HG03025 (cell line): Measurements from ENCODE around the gene CCM2L.

Experiments
- ATAC-seq: cut with Tn5 transposase; IDR thresholded peaks from one replicate; pipeline ENCODE4 v1.9.1; 2021; ENCODE audit warnings: mild to moderate bottlenecking, moderate library complexity; ENCODE audit not compliant: unreplicated experiment, low FRiP score

The CCM2L gene

DNA sequence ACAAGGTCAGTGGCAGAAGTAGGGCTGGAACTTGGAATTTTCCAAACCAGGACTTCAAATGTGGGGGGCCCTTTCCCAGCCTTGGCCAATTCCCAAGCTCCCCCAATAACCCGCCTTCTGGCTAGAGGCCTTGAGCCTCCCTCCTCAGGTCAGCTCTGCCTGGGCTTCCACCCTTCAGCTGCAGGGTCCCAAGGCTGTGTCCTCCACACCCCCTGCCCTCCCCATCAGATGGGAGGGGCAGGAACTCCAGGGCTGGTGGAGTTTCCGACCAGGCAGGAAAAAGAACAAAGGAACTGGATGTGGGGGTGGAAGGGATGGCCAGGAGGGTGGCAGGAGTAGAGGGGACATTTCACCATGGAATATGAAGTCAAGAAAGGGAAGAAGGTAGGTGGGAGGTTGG lies at the start of gene CCM2L:
TSS of gene CCM2L (plus strand) at position 338 of the 400 bp plus-strand sequence. CDS start at position 355, 17 bp downstream.
- no peak for ATAC-seq

DNA sequence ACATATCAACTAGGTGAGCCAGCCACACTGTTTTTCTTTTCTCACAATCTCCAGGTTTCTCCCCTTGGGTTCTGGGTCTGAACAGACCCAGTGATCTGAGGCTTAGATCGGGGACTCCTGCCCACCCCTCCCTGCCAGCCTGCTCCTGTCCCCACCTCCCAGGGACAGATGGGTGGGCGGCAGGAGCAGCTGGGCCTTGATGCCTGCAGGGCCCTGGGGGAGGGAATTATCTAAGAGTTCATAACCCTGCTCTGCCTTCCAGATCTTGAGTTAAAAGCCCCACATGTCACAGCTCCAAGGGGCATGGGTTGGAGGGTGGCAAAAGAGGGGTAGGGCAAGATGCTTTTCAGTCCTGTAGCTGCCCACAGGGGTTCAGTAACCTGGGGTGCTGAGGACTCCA lies 47.5 kb upstream of the CCM2L start:
- no peak for ATAC-seq

DNA sequence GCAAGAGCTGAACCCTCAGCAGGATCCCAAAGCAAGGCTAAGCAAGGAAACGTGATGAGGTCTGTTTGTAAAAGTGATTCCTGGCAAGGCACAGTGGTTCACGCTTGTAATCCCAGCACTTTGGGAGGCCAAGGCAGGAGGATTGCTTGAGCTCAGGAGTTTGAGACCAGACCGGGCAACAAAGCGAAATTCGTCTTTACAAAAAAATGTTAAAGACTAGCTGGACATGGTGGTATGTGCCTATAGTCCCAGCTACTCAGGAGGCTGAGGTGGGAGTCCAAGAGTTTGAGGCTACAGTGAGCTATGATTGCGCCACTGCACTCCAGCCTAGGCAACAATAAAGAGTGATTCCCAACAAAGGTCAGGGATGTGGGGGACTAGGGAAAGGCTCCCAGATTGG lies 46.3 kb upstream of the CCM2L start:
- no peak for ATAC-seq

DNA sequence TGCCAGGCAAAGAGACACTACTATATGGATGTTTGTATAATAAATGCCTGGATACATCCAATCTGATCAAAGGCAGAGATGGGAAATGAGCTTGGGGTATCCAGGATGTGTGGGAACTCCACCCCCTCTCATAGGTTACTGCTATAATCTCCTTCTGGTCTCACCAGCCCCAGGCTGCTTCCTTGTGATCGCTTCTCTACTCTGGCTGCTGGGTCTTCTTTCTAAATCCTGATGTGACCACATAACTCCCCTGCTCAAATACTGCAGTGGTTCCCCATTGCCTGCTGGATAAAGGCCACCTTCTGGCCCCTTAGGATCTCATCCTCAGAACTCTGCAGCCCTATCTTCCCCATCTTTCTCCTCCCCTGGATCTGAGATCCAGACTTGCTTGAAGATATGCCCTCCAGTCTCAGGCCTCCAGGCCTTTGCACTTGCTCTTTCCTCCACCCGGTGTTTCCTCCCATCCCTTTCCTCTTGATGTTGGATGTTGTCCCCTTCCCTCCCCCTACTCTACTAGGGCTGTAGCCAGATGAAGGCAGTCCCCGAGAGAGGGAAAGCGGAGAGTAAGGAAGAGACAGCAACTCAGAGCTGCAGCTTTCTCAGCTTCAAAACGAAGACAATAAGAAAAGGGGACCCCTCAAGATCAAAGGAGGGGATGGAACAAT lies 43.1 kb upstream of the CCM2L start:
- no peak for ATAC-seq

DNA sequence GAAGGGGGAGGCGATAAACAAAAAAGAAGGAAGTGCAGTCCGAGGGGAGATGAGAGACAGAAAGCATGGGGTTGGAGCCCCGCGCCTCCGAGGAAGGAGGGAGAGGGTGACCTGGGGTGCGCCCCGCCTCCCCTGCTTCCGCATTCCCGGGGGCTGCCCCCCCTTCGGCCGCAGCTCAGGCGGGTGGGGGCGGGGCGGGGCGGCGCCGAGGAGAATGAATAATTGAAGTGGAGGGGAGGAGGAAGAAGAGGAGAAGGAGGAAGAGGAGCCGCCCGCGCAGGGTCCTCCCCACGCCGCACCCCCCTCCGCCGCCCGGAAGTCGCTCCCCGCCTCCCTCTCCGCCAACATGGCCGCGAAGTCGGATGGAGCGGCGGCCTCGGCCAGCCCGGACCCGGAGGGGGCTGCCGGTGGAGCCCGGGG lies 42.4 kb upstream of the CCM2L start, which contains the start of gene XKR7:
TSS of gene XKR7 (plus strand) at position 322 of the 420 bp plus-strand sequence. CDS start at position 347, 25 bp downstream.
- ATAC-seq = no peak

DNA sequence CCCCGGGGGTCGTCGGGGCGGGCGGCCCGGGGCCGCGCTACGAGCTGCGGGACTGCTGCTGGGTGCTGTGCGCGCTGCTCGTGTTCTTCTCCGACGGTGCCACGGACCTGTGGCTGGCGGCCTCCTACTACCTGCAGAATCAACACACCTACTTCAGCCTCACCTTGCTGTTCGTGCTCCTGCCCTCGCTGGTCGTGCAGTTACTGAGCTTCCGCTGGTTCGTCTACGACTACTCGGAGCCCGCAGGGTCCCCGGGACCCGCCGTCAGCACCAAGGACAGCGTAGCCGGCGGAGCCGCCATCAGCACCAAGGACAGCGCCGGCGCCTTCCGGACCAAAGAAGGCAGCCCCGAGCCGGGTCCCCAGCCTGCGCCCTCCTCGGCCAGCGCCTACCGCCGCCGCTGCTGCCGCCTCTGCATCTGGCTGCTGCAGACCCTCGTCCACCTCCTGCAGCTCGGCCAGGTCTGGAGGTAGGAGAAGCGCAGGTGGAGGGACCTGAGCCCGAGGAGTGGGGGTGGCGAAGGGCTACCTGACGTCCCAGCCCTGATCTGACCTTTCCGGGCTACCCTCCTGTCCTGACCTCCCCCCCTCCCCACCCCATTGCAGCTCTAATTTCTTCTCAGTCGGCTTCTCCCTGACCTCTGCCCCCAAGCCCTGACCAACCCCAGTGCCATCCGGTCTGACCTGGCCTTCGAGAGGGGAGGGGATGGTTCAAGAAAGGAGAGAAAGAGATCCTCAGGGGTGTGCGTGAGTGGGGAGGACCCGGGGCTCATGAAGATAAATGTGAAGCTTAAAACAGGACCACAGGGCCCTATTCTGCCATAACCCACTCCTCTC lies 41.7 kb upstream of the CCM2L start:
- ATAC-seq = no peak

DNA sequence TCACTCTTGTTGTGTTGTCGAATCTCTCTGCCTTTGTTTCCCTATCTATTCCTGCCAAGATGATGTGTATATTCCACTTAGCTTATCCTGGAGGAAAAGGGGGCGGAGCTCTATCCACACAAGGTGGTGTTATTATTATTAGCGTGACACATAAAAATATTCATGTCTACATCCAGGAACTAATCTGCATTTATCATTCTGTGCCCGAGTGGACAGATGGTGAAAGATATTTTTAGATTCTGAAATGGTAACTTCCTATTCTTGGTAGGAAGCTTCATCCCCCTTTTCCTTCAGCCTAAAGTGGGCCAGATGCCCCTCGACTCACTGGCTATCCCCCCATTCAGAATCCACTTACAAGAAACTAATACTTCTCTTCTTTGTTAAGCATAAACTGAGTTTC lies 40.2 kb upstream of the CCM2L start:
- ATAC-seq = no peak

DNA sequence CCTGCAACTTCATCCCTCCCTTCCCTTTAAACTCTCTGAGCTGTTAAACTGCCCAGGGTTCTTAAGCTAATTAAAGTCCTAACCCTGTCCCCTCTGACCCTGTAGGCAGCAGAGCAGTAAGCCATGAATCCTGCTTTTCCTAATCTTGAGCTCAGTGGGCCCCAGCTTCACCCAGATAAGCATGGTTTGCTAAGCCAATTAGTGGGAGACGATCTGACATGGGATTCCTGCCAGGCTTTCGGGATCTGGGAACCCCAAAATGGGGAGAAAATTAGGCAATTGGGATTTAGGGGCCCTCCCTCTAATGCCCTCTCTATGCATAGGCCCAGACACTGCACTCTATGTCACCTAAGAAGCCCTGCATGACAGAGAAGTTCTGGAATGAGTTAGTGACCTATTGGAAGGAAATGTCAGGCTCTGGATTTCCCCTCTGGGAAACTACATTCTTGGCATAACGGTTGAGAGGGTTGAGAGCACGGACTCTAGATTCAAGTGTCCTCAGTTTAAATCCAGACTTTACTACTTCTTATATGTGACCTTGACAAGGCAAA lies 37.7 kb upstream of the CCM2L start:
- no peak for ATAC-seq

DNA sequence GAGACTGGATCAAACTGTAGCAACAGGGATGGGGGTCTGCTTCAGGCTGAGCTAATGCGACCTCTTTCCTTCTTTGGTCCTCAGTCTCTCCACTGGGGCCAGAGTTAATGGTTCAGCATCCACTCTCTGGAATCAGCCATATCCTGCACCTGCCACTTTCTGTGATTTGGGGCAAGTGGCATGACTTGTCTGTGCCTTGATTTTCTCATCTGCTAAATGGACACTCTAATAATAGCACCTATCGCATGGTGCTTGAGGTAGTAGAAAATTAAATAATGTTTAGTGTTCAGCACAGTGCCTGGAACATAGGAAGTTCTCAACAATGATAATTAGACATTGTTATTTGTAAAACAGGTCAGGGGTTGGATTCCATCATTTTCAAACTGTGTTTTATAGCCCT lies 35.9 kb upstream of the CCM2L start:
- ATAC-seq = no peak

DNA sequence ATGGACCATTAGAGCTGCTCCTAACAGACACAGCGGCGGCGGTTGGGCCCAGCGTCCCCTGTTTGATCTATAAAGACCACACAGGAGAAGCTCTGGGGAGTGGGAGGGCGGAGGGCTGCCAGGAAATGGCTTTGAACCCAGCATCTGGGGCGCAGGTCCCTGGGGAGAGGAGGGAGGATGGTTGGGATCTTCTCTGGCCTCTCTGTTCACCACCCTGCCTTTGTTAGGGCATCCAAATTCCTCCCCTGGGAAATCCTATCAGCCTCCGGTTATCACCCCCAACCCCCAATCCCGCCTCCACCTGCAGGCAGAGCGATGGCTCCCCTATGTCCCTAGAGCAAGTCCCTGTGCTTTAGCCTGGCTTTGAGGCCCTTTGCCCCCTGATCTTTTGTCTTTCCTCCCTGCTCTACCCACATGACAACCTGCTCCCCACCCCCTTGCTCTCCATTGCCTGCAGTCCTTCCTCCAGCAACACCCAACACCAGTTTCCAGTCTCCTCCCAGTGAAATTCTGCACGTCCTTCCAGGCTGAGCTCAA lies 35.2 kb upstream of the CCM2L start:
- no peak for ATAC-seq

DNA sequence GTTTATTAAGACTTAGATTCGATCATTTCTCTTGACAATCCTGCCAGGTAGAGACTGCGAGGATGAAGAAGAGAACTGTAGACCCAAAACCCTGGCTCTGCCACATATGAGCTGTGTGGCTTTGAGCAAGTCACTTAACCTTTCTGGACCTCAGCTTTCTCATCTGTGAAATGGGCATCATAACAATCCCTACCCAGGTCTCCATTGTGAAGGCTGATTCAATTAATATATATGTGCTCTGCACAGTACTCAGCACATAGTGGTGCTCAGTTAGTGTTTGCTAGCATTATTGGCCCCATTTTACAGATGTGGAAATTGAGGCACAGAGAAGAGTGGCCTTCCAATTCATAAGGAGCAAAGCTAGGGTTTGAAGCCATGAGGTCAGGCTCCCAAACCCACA lies 34.4 kb upstream of the CCM2L start:
- no peak for ATAC-seq

DNA sequence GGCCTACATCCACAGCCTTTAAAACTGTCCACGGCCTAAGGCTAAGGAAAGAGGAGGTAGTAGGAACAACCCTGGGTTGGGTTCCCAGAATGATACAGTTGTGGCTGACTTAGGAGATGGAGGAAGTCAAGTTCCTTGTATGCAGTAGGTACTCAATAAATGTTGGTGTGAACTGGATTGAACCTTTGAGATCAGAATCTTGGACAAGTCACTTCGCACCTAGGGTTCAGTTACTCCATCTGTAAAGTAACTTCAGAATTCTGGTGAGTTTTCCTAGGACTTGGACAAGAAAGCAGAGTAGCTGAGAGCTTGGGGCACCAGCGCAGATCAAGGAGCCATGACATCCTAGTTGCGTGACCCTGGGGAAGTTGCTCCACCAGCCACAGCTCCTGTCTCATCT lies 33.2 kb upstream of the CCM2L start:
- no peak for ATAC-seq

DNA sequence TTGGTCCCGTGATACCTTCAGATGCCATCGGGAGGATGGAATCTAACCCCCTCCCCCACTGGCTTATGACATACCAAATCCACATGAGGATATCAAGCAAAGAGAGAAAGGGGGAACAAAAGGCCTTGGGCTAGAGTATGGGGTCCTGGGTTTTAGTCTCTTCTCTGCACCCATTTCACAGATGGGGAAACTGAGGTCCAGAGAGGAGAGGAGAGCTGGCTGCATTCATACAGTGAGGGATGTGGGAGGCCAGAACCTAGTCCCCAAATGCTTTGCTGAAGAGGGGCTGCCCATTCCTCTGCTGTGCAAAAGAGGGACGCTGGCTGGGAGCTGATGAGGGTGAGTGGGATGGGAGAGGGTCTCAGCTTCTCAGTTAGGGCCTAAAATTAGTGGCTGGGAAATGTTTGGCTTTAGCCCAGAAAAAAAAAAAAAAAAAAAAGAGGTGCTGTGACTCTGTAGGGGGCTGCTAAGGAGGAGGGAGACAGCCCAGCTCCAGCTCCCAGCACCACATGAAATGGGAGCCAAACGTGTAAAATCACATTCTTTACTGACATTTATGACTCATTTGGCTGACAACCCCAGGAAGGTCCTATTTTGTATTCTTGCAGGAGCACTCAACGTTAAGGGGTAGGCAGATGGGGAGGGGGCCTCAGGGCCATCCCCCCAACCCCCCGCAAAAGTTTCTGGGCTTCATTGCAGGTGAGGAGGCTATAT lies 30.4 kb upstream of the CCM2L start:
- ATAC-seq = no peak

DNA sequence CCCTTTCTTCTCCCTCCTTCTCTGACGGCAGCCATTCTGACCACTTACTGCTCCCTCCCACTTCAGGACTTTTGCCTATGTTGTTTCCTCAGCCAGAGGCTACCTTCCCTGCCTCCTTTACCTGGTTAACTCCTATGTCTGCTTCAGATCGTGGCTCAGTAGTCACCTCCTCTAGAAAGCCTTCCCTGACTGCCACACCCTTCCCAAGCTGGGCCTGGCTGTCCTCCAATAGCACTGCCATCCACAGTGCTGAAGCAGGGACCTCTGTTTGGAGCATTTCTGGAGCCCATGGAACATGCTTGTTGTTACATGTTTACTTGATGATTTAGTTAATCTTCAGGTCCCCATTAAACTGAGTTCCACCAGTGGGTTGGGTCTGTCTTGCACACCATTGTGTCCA lies 28.5 kb upstream of the CCM2L start:
- no peak for ATAC-seq

DNA sequence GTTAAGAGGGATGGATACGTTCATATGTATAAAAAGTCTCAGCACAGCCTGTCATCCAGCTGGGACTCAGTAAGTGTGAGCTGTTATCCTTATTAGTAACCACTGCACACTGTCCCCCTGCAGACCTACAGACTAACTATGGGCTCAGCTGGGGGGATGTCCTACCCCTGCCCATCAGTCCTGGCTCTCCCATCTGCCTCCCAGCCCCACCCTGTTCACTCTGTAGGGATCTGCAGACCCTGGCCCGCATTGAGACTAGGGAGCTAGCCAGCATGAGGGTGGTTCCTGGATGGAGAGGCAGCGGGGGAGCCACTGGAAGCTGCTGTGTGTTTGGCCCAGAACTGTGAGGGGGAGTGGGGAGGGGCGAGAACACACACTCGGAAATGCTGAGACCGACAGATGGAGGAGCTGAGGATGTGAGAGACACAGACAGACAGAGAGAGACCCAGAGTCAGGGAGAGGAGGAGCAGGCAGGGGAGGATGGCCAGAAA lies 25.2 kb upstream of the CCM2L start:
- no peak for ATAC-seq

DNA sequence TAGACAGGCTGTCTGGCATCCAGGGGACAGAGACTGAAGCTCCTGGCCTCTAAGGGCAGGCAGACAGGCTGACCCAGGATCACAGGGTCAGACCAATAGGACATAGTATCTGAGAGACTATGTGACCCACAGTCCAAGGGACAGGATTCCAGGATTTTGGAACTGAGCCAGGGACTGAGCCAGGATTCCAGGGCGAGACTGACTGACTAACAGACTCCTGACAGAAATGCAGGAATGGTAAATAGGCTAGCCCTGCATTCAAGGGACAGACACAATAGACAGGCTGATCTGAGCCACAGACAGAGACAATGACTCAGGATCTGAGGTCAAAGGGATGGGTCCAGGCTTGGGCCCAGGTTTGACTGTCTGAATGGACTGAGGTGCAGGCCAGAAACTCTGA lies 22.5 kb upstream of the CCM2L start:
- no peak for ATAC-seq

DNA sequence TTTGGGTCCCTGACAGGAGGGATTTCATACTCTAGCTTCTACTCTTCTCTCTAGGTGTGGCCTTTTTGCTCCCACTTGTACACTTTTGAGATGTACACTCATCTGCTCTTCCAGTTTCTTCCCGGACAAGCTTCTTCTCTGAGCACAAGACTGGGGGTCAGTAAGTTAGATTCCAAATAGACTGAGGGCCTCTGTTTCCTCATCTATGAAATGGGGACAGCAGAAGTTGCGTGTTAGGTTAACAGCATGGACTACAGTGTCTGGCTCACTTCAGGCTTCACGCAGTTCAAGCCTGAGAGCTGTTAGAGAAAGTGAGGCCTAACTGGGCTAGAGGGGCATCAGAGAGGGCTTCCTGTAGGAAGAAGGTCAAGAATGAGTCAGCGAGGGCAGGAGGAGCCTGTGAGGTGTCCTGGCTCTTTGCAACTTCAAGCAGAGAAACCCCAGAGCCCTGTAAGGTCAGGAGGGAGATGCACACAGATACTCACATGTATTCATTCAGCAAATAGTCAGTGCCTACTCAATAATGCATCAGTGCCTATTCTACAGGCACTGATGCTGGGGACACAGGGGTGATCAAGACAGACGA lies 21.7 kb upstream of the CCM2L start:
- ATAC-seq = no peak

DNA sequence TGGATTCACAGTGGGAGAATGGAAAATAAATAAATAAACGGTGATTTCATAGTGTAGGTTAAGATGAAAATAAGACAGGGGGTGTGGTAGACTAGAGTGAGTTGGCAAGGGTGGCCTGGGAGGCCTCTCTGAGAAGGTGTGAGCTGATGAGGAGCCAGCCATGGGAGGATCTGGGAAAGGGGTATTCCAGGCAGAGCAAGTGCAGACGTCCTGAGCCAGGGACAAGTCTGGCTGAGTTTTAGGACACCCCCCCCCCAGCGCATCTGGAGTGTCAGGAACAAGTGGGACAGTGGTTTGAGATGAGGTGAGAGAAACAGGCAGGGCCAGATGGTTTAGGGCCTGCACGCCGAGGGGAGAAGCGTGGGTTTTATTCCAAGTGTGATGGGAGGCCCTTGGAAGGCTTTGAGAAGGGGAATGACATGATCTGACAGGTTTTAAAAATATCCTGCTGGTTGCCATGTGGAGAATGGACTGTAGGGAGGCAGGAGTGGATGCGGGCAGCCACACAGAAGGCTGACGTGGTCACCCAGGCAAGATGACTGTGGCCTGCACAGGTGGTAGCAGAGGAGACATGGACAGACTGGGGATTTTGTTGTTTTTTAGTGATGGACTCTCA lies 21.1 kb upstream of the CCM2L start:
- no peak for ATAC-seq

DNA sequence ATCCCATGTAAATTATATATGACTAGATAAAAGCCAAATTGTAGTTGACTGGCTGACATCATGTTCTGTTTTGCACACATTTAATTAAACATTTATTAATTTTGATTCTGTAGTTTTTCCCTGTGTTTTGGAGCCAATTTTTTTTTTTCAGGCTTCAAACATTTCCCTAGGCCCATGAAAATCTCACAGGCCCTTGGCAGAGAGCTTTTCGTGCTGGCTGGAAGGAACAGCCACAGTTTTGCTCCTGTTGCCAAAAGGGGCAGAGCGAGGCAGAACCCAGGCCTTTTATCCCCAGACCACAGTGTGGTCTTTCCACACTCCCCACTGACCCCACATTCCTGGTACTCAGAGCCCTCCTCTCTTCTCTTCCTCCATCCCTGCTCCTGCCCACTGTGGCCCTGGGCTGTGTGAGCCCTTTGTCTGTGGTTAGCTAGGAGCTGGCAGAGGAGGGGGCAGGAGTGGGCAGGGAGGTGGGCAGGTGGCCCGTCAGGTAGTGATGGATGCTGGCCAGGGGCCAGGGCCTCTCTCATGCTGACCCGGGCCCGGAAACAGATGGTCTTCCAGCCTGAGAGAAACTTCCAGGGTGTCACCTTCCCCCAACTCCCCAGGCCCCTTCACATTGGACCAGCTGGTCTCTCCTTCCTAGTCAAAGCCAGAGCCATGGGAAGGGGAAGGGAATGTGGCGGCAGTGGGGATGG lies 19.4 kb upstream of the CCM2L start:
- no peak for ATAC-seq
